CD8-positive, alpha-beta memory T cell (primary cell): ENCODE results near the gene MCHR2. TPM values are rescaled to one million over a fixed set of nuclear protein-coding genes. Genes with fewer than 3 reads are reported as not detected.
"Not testable (repeated sequence)": the region's sequence is repeated elsewhere in the genome, so short reads cannot be mapped to it uniquely, and the experiment has no call there.

Source experiments
- CTCF ChIA-PET: fragments of 350-600 bp; sonication (Branson Sonifier 250); formaldehyde crosslinking; loops from one replicate; lab custom pipeline; 2021; ENCODE audit warnings: antibody characterized with exemption; lab: Charles Lee
- POLR2A ChIA-PET: fragments of 350-600 bp; sonication (Branson Sonifier 250); formaldehyde crosslinking; loops from one replicate; lab custom pipeline; 2021; ENCODE audit warnings: antibody characterized with exemption; lab: Charles Lee
- DNase-seq, 5 donors: peaks; one replicate each; pipeline versions ENCODE4 v3.0.0 to v3.0.0-alpha.2; 2020 to 2022; ENCODE audit warnings: mixed read lengths in 1 of 5
- H3K27ac ChIP-seq: one replicate; pipeline ENCODE4 v1.7.0; 2013; ENCODE audit warnings: low read depth, mild to moderate bottlenecking, low read length, moderate library complexity
- H3K27me3 ChIP-seq: 2 replicates; pipeline ENCODE4 v1.7.0; 2013; ENCODE audit warnings: low read length, mild to moderate bottlenecking; ENCODE audit not compliant: insufficient read depth, poor library complexity, severe bottlenecking
- H3K36me3 ChIP-seq: 2 replicates; pipeline ENCODE4 v1.7.0; 2013; ENCODE audit warnings: mild to moderate bottlenecking, low read length, moderate library complexity; ENCODE audit not compliant: insufficient read depth
- H3K4me1 ChIP-seq: 2 replicates; pipeline ENCODE4 v1.7.0; 2013; ENCODE audit warnings: mild to moderate bottlenecking, low read length, moderate library complexity; ENCODE audit not compliant: insufficient read depth
- H3K4me3 ChIP-seq: 2 replicates; pipeline ENCODE4 v1.7.0; 2013; ENCODE audit warnings: mild to moderate bottlenecking, low read length
- H3K9me3 ChIP-seq: 2 replicates; pipeline ENCODE4 v1.7.0; 2013; ENCODE audit warnings: mild to moderate bottlenecking, low read length
- H3K27ac Mint-ChIP-seq, 8 donors: one replicate each; pipeline ENCODE4 v1.8.0; 2020 to 2021; ENCODE audit warnings: mixed read lengths in 8 of 8, mild to moderate bottlenecking in 6 of 8, inconsistent platforms in 3 of 8, moderate library complexity in 3 of 8
- H3K27me3 Mint-ChIP-seq, 2 donors: one replicate each; pipeline ENCODE4 v1.8.0; 2020 to 2021; ENCODE audit warnings: mixed read lengths in 2 of 2, mild to moderate bottlenecking in 1 of 2, moderate library complexity in 1 of 2
- H3K36me3 Mint-ChIP-seq, 3 donors: one replicate each; pipeline ENCODE4 v1.8.0; 2020 to 2021; ENCODE audit warnings: mixed read lengths in 3 of 3, inconsistent platforms in 1 of 3, mild to moderate bottlenecking in 1 of 3
- H3K4me1 Mint-ChIP-seq, 3 donors: one replicate each; pipeline ENCODE4 v1.8.0; 2020 to 2021; ENCODE audit warnings: mixed read lengths in 3 of 3, inconsistent platforms in 1 of 3, mild to moderate bottlenecking in 1 of 3
- H3K4me3 Mint-ChIP-seq, 7 donors: one replicate each; pipeline ENCODE4 v1.8.0; 2020 to 2021; ENCODE audit warnings: mixed read lengths in 7 of 7, mild to moderate bottlenecking in 6 of 7, moderate library complexity in 4 of 7, inconsistent platforms in 2 of 7
- H3K9me3 Mint-ChIP-seq, 5 donors: one replicate each; pipeline ENCODE4 v1.8.0; 2020 to 2022; ENCODE audit warnings: mixed read lengths in 5 of 5, mild to moderate bottlenecking in 3 of 5, moderate library complexity in 2 of 5, inconsistent platforms in 1 of 5
- polyA plus RNA-seq: library from polyadenylated mRNA; unstranded; fragments of 300-500 nt; fragmentation: Illumina TruSeq; gene quantifications from one replicate; pipeline ENCODE4 v1.2.3, GENCODE V29; 2021
- total RNA-seq, 2 experiments: library from RNA; stranded (reverse); gene quantifications; one replicate each; pipeline ENCODE4 v1.2.3, GENCODE V29; 2021

MCHR2 gene
- total RNA-seq = not detected
- not detected for polyA plus RNA-seq

GRCh38 chr6:99993533-99994251 is at the start of gene MCHR2:
Gene MCHR2, minus strand, starts transcription at chr6:99994223. Its CDS starts 38,076 bp downstream, at chr6:99956147.
- Histone ChIP-seq H3K27ac (no peak within 1 kb of the TSS), H3K4me1 (no peaks in the 10 kb centered on the region), H3K36me3 (no peaks in the 10 kb centered on the region), H3K9me3 (no peaks in the 10 kb centered on the region), H3K27me3 (peaks cover 4% of the 10 kb centered on the region), H3K4me3 (no peak within 1 kb of the TSS)
- Mint-ChIP-seq H3K4me1 (peaks cover 0 to 4% (median 2%) of the 10 kb centered on the region in 3 donors), H3K36me3 (no peaks in the 10 kb centered on the region), H3K27me3 (peaks cover 18 to 40% of the 10 kb centered on the region in 2 donors), H3K4me3 (no peak within 1 kb of the TSS), H3K9me3 (no peaks in the 10 kb centered on the region), H3K27ac (peak within 1 kb of the TSS in 1 of 8 donors; percentile 17)
- CTCF ChIA-PET = interaction anchor here (1.6 kb wide), 1 partner anchor 8 kb away, joined by 5 read pairs; no protein-coding TSS in a partner anchor
- no peak for DNase-seq
- POLR2A ChIA-PET = no interaction called here

- H3K4me1 ChIP-seq, DNase-seq, H3K4me3 Mint-ChIP-seq, H3K9me3 ChIP-seq, H3K27ac Mint-ChIP-seq, H3K27me3 ChIP-seq, H3K36me3 ChIP-seq, POLR2A ChIA-PET, CTCF ChIA-PET, H3K4me1 Mint-ChIP-seq, H3K4me3 ChIP-seq, H3K27ac ChIP-seq, H3K36me3 Mint-ChIP-seq: not testable (repeated sequence)
- H3K27me3 Mint-ChIP-seq = peaks cover 3 to 20% of the 10 kb centered on the region in 2 donors
- peaks cover 3 to 15% (median 11%) of the 10 kb centered on the region in 5 donors for H3K9me3 Mint-ChIP-seq
Observed at GRCh38 chr6:100038546-100038945, 44.5 kb upstream of the MCHR2 start.

- no peaks in the 10 kb centered on the region for H3K9me3 ChIP-seq
- H3K27me3 Mint-ChIP-seq = peaks cover 3 to 20% of the 10 kb centered on the region in 2 donors
- CTCF ChIA-PET = no interaction called here
- H3K36me3 Mint-ChIP-seq = peaks cover 0 to 2% (median 0%) of the 10 kb centered on the region in 3 donors
- peaks cover 0 to 7% (median 0%) of the 10 kb centered on the region in 3 donors for H3K4me1 Mint-ChIP-seq
- H3K4me1 ChIP-seq = no peaks in the 10 kb centered on the region
- H3K4me3 Mint-ChIP-seq = no peak overlapping the region
- H3K36me3 ChIP-seq = no peaks in the 10 kb centered on the region
- no peak overlapping the region for H3K27ac ChIP-seq
- H3K9me3 Mint-ChIP-seq = peaks cover 3 to 13% (median 9%) of the 10 kb centered on the region in 5 donors
- H3K27me3 ChIP-seq = no peaks in the 10 kb centered on the region
- H3K4me3 ChIP-seq = no peak overlapping the region
- DNase-seq = no peak
- POLR2A ChIA-PET = no interaction called here
- no peak overlapping the region for H3K27ac Mint-ChIP-seq
Observed at GRCh38 chr6:100035873-100036653, 42.0 kb upstream of the MCHR2 start.

GRCh38 chr6:100023798-100024197 is 29.8 kb upstream of the MCHR2 start:
- no peak overlapping the region for H3K4me3 ChIP-seq
- Mint-ChIP-seq H3K36me3 (no peaks in the 10 kb centered on the region), H3K27ac (no peak overlapping the region), H3K9me3 (peaks cover 0 to 8% (median 2%) of the 10 kb centered on the region in 5 donors), H3K4me1 (no peaks in the 10 kb centered on the region), H3K4me3 (no peak overlapping the region), H3K27me3 (peaks cover 0 to 8% of the 10 kb centered on the region in 2 donors)
- no peaks in the 10 kb centered on the region for H3K27me3 ChIP-seq
- H3K9me3 ChIP-seq = no peaks in the 10 kb centered on the region
- H3K27ac ChIP-seq = no peak overlapping the region
- no peaks in the 10 kb centered on the region for H3K36me3 ChIP-seq
- no peak for DNase-seq
- H3K4me1 ChIP-seq = no peaks in the 10 kb centered on the region
- CTCF ChIA-PET = no interaction called here
- POLR2A ChIA-PET = no interaction called here

GRCh38 chr6:100022847-100023246 is 28.8 kb upstream of the MCHR2 start:
- ChIA-PET POLR2A (no interaction called here), CTCF (no interaction called here)
- DNase-seq = no peak
- H3K27me3 Mint-ChIP-seq = peaks cover 0 to 8% of the 10 kb centered on the region in 2 donors
- Histone ChIP-seq H3K27me3 (no peaks in the 10 kb centered on the region), H3K4me1 (no peaks in the 10 kb centered on the region), H3K4me3 (no peak overlapping the region), H3K27ac (no peak overlapping the region), H3K36me3 (no peaks in the 10 kb centered on the region), H3K9me3 (no peaks in the 10 kb centered on the region)
- no peaks in the 10 kb centered on the region for H3K36me3 Mint-ChIP-seq
- no peak overlapping the region for H3K27ac Mint-ChIP-seq
- peaks cover 0 to 18% (median 7%) of the 10 kb centered on the region in 5 donors for H3K9me3 Mint-ChIP-seq
- H3K4me1 Mint-ChIP-seq = no peaks in the 10 kb centered on the region
- H3K4me3 Mint-ChIP-seq = no peak overlapping the region

GRCh38 chr6:100008857-100009256 is 14.8 kb upstream of the MCHR2 start:
- no peak overlapping the region for H3K4me3 Mint-ChIP-seq
- CTCF ChIA-PET = no interaction called here

GRCh38 chr6:100001915-100002388 is 7.9 kb upstream of the MCHR2 start:
- Histone ChIP-seq H3K9me3 (no peaks in the 10 kb centered on the region), H3K27ac (no peak overlapping the region), H3K27me3 (peaks cover 6% of the 10 kb centered on the region), H3K4me3 (no peak overlapping the region), H3K4me1 (no peaks in the 10 kb centered on the region), H3K36me3 (no peaks in the 10 kb centered on the region)
- ChIA-PET POLR2A (no interaction called here), CTCF (interaction anchor here (0.8 to 1.6 kb wide), 8 partner anchors 9 to 718 kb away, joined by 3 to 7 read pairs (median 4); no protein-coding TSS in a partner anchor)
- Mint-ChIP-seq H3K27me3 (peaks cover 11 to 34% of the 10 kb centered on the region in 2 donors), H3K4me3 (no peak overlapping the region), H3K27ac (no peak overlapping the region), H3K4me1 (no peaks in the 10 kb centered on the region), H3K9me3 (no peaks in the 10 kb centered on the region), H3K36me3 (no peaks in the 10 kb centered on the region)
- DNase-seq = peak in 4 of 5 donors; percentile 3 to 52 (median 13)

More at GRCh38 chr6:100008857-100009256, 14.8 kb upstream of the MCHR2 start:
- Histone ChIP-seq H3K27me3 (no peaks in the 10 kb centered on the region), H3K27ac (no peak overlapping the region), H3K36me3 (no peaks in the 10 kb centered on the region), H3K9me3 (no peaks in the 10 kb centered on the region), H3K4me3 (no peak overlapping the region), H3K4me1 (no peaks in the 10 kb centered on the region)
- H3K4me1 Mint-ChIP-seq = no peaks in the 10 kb centered on the region
- no peaks in the 10 kb centered on the region for H3K36me3 Mint-ChIP-seq
- DNase-seq = no peak
- H3K27ac Mint-ChIP-seq = no peak overlapping the region
- H3K9me3 Mint-ChIP-seq = no peaks in the 10 kb centered on the region
- peaks cover 5 to 28% of the 10 kb centered on the region in 2 donors for H3K27me3 Mint-ChIP-seq
- POLR2A ChIA-PET = no interaction called here

- Histone ChIP-seq H3K4me3 (no peak overlapping the region), H3K27me3 (peaks cover 10% of the 10 kb centered on the region), H3K27ac (no peak overlapping the region), H3K36me3 (no peaks in the 10 kb centered on the region), H3K4me1 (no peaks in the 10 kb centered on the region), H3K9me3 (no peaks in the 10 kb centered on the region)
- H3K36me3 Mint-ChIP-seq = no peaks in the 10 kb centered on the region
- DNase-seq = no peak
- peaks cover 0 to 4% (median 2%) of the 10 kb centered on the region in 3 donors for H3K4me1 Mint-ChIP-seq
- CTCF ChIA-PET = no interaction called here
- POLR2A ChIA-PET = no interaction called here
- no peak overlapping the region for H3K4me3 Mint-ChIP-seq
- H3K27me3 Mint-ChIP-seq = peaks cover 23 to 49% of the 10 kb centered on the region in 2 donors
- no peak overlapping the region for H3K27ac Mint-ChIP-seq
- H3K9me3 Mint-ChIP-seq = no peaks in the 10 kb centered on the region
Observed at GRCh38 chr6:99997141-99997540, 3.1 kb upstream of the MCHR2 start.
